Measurements from ENCODE around the gene G6PC2.
"Not testable (repeated sequence)": the region's sequence is repeated elsewhere in the genome, so short reads cannot be mapped to it uniquely, and the experiment has no call there.

The G6PC2 gene, protein sequence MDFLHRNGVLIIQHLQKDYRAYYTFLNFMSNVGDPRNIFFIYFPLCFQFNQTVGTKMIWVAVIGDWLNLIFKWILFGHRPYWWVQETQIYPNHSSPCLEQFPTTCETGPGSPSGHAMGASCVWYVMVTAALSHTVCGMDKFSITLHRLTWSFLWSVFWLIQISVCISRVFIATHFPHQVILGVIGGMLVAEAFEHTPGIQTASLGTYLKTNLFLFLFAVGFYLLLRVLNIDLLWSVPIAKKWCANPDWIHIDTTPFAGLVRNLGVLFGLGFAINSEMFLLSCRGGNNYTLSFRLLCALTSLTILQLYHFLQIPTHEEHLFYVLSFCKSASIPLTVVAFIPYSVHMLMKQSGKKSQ

DNA sequence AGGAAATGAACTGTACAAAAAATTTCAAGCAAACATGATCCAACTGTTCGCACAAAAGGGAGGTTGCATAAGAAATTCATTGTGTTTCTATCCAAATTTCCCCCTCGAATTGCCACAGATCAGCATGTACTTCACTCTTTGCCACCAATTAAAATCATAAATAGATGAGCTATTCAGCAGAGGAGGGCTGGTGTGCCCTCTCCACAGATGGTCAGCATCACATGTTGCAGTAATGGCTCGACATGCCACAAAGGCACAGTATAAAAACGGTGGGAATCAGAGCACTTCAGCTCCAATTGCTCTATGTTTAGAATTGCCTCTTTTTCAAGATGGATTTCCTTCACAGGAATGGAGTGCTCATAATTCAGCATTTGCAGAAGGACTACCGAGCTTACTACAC, at the start of gene G6PC2:
TSS of gene G6PC2 (plus strand) at position 289 of the 400 bp plus-strand sequence. CDS start at position 330, 41 bp downstream.
- H3K27ac ChIP-seq (ENCODE audit: low read depth, low read length), result no peak within 1 kb of the TSS
- no peaks in the 10 kb centered on the region for H3K36me3 ChIP-seq (ENCODE audit: insufficient read depth, low read length)
- H3K4me3 ChIP-seq (ENCODE audit: low read depth in 1 of 2, low read length in 2 of 2), result no peak within 1 kb of the TSS
- no peaks in the 10 kb centered on the region for H3K27me3 ChIP-seq (ENCODE audit: control insufficient read depth in 1 of 2, insufficient read depth in 2 of 2, low read length in 2 of 2)
- no peak within 1 kb of the TSS for H3K9ac ChIP-seq (ENCODE audit: low read length)
- no peaks in the 10 kb centered on the region for H3K4me1 ChIP-seq (ENCODE audit: insufficient read depth, low read length)
- H3K9me3 ChIP-seq (ENCODE audit: low read length), result no peaks in the 10 kb centered on the region

DNA sequence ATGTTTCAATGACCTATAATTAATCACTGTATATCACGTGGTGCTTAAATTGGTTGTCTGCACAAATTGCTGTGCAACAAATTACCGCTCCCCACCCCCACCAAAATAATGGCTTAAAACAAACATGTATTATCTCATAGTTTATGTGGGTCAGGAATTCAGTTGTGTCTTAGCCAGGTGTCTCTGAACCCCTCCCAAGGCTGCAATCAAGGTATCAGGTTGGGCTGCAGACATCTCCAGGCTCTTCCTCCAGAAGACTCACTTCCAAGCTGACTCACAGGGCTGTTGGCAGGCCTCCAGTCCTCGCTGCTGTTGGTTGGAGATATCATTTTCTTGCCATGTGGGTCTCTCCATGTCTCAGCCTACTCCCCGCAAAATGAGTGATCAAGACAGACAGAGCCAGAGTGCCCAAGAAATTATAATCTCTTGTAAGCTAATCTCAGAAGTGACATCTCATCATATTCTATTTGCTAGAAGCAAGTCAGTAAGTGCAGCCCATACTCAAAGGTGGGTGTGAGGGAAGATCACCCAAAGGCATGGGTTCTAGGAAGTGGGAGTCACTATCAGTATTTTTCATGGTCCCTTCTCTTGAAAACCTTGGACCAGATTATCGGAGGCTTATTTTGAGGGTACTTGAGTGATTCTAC, 49.3 kb upstream of the G6PC2 start:
- no peak overlapping the region for H3K27ac ChIP-seq (ENCODE audit: low read depth, low read length)
- H3K4me3 ChIP-seq (ENCODE audit: low read depth in 1 of 2, low read length in 2 of 2), result no peak overlapping the region
- H3K9me3 ChIP-seq (ENCODE audit: low read length), result no peaks in the 10 kb centered on the region
- no peaks in the 10 kb centered on the region for H3K36me3 ChIP-seq (ENCODE audit: insufficient read depth, low read length)
- H3K4me1 ChIP-seq (ENCODE audit: insufficient read depth, low read length), result no peaks in the 10 kb centered on the region
- H3K9ac ChIP-seq (ENCODE audit: low read length), result no peak overlapping the region
- no peaks in the 10 kb centered on the region for H3K27me3 ChIP-seq (ENCODE audit: control insufficient read depth in 1 of 2, insufficient read depth in 2 of 2, low read length in 2 of 2)

- no peaks in the 10 kb centered on the region for H3K4me1 ChIP-seq (ENCODE audit: insufficient read depth, low read length)
- no peaks in the 10 kb centered on the region for H3K9me3 ChIP-seq (ENCODE audit: low read length)
- no peak overlapping the region for H3K9ac ChIP-seq (ENCODE audit: low read length)
- H3K27ac ChIP-seq (ENCODE audit: low read depth, low read length), result no peak overlapping the region
- H3K36me3 ChIP-seq (ENCODE audit: insufficient read depth, low read length), result no peaks in the 10 kb centered on the region
- no peak overlapping the region for H3K4me3 ChIP-seq (ENCODE audit: low read depth in 1 of 2, low read length in 2 of 2)
- H3K27me3 ChIP-seq (ENCODE audit: control insufficient read depth in 1 of 2, insufficient read depth in 2 of 2, low read length in 2 of 2), result no peaks in the 10 kb centered on the region
These were observed 48.6 kb upstream of the G6PC2 start for GRCh38 chr2:168852481-168852880.

GRCh38 chr2:168853471-168853870, 47.6 kb upstream of the G6PC2 start:
- Histone ChIP-seq H3K9me3 (ENCODE audit: low read length) (no peaks in the 10 kb centered on the region), H3K27me3 (ENCODE audit: control insufficient read depth in 1 of 2, insufficient read depth in 2 of 2, low read length in 2 of 2) (no peaks in the 10 kb centered on the region), H3K4me1 (ENCODE audit: insufficient read depth, low read length) (no peaks in the 10 kb centered on the region), H3K4me3 (ENCODE audit: low read depth in 1 of 2, low read length in 2 of 2) (no peak overlapping the region), H3K36me3 (ENCODE audit: insufficient read depth, low read length) (no peaks in the 10 kb centered on the region), H3K9ac (ENCODE audit: low read length) (no peak overlapping the region), H3K27ac (ENCODE audit: low read depth, low read length) (no peak overlapping the region)

DNA sequence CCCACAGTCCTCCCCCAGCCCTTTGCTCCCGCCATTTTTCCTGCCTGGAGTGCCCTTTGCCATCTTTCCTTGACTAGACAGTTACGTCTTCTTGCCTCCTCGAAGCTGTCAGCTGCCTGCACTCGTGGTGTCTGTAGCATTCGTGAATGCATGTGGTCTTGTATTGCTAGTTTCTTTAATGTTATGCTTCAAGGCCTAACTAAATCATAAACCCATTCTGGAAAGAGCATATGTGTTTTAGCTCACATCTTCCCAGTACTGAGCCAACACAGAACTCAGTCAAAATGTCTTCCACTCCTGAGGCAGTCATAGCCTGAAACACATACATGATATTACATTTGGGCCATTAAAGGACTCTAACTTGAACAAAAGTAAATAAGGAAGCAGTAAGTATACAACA, 46.4 kb upstream of the G6PC2 start:
- Histone ChIP-seq H3K4me1 (ENCODE audit: insufficient read depth, low read length) (no peaks in the 10 kb centered on the region), H3K4me3 (ENCODE audit: low read depth in 1 of 2, low read length in 2 of 2) (no peak overlapping the region), H3K27ac (ENCODE audit: low read depth, low read length) (no peak overlapping the region), H3K36me3 (ENCODE audit: insufficient read depth, low read length) (no peaks in the 10 kb centered on the region), H3K9ac (ENCODE audit: low read length) (no peak overlapping the region), H3K9me3 (ENCODE audit: low read length) (no peaks in the 10 kb centered on the region), H3K27me3 (ENCODE audit: control insufficient read depth in 1 of 2, insufficient read depth in 2 of 2, low read length in 2 of 2) (no peaks in the 10 kb centered on the region)

- Histone ChIP-seq H3K9ac (ENCODE audit: low read length) (no peak overlapping the region), H3K4me1 (ENCODE audit: insufficient read depth, low read length) (no peaks in the 10 kb centered on the region), H3K9me3 (ENCODE audit: low read length) (no peaks in the 10 kb centered on the region), H3K36me3 (ENCODE audit: insufficient read depth, low read length) (no peaks in the 10 kb centered on the region), H3K27me3 (ENCODE audit: control insufficient read depth in 1 of 2, insufficient read depth in 2 of 2, low read length in 2 of 2) (no peaks in the 10 kb centered on the region), H3K4me3 (ENCODE audit: low read depth in 1 of 2, low read length in 2 of 2) (no peak overlapping the region), H3K27ac (ENCODE audit: low read depth, low read length) (no peak overlapping the region)
These were observed 45.5 kb upstream of the G6PC2 start for GRCh38 chr2:168855601-168856000.

DNA sequence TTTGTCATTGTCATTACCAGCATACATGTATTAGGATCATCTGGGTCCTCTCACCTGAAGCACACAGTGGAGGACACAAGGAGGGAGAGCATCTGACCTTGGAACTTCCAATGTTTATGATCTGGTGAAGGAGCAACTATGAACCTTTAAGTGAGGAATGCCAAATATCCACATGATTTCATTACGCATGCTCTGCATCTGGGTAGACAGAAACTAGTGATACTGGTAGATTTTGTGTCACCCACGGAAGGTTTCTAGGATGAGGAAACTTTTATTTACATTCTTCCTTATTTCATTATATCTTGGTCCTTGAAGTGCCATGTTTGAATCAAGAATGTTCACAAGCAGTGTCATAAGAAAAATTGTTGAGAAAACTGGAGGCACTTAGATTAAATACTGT, 42.9 kb upstream of the G6PC2 start:
- Histone ChIP-seq H3K4me3 (ENCODE audit: low read depth in 1 of 2, low read length in 2 of 2) (no peak overlapping the region), H3K36me3 (ENCODE audit: insufficient read depth, low read length) (no peaks in the 10 kb centered on the region), H3K9ac (ENCODE audit: low read length) (no peak overlapping the region), H3K27ac (ENCODE audit: low read depth, low read length) (no peak overlapping the region), H3K9me3 (ENCODE audit: low read length) (no peaks in the 10 kb centered on the region), H3K4me1 (ENCODE audit: insufficient read depth, low read length) (no peaks in the 10 kb centered on the region), H3K27me3 (ENCODE audit: control insufficient read depth in 1 of 2, insufficient read depth in 2 of 2, low read length in 2 of 2) (no peaks in the 10 kb centered on the region)

DNA sequence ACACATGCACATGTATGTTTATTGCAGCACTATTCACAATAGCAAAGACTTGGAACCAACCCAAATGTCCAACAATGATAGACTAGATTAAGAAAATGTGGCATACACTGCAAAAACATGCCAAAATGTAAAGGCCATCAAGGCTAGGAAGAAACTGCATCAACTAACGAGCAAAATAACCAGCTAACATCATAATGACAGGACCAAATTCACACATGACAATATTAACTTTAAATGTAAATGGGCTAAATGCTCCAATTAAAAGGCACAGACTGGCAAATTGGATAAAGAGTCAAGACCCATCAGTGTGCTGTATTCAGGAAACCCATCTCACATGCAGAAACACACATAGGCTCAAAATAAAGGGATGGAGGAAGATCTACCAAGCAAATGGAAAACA, 33.9 kb upstream of the G6PC2 start:
- not testable (repeated sequence) for H3K27ac ChIP-seq (ENCODE audit: low read depth, low read length); H3K9me3 ChIP-seq (ENCODE audit: low read length); H3K4me1 ChIP-seq (ENCODE audit: insufficient read depth, low read length); H3K9ac ChIP-seq (ENCODE audit: low read length); H3K27me3 ChIP-seq (ENCODE audit: control insufficient read depth in 1 of 2, insufficient read depth in 2 of 2, low read length in 2 of 2); H3K36me3 ChIP-seq (ENCODE audit: insufficient read depth, low read length); H3K4me3 ChIP-seq (ENCODE audit: low read depth in 1 of 2, low read length in 2 of 2)

DNA sequence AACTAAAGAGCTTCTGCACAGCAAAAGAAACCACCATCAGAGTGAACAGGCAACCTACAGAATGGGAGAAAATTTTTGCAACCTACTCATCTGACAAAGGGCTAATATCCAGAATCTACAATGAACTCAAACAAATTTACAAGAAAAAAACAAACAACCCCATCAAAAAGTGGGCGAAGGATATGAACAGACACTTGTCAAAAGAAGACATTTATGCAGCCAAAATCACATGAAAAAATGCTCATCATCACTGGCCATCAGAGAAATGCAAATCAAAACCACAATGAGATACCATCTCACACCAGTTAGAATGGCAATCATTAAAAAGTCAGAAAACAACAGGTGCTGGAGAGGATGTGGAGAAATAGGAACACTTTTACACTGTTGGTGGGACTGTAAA, 30.7 kb upstream of the G6PC2 start:
- not testable (repeated sequence) for H3K36me3 ChIP-seq (ENCODE audit: insufficient read depth, low read length); H3K27ac ChIP-seq (ENCODE audit: low read depth, low read length); H3K9me3 ChIP-seq (ENCODE audit: low read length); H3K27me3 ChIP-seq (ENCODE audit: control insufficient read depth in 1 of 2, insufficient read depth in 2 of 2, low read length in 2 of 2); H3K4me3 ChIP-seq (ENCODE audit: low read depth in 1 of 2, low read length in 2 of 2); H3K4me1 ChIP-seq (ENCODE audit: insufficient read depth, low read length); H3K9ac ChIP-seq (ENCODE audit: low read length)

DNA sequence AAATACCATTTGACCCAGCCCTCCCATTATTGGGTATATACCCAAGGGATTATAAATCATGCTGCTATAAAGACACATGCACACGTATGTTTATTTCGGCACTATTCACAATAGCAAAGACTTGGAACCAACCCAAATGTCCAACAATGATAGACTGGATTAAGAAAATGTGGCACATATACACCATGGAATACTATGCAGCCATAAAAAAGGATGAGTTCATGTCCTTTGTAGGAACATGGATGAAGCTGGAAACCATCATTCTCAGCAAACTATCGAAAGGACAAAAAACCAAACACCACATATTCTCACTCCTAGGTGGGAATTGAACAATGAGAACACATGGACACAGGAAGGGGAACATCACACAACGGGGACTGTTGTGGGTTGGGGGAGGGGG, 30.3 kb upstream of the G6PC2 start:
- not testable (repeated sequence) for H3K27me3 ChIP-seq (ENCODE audit: control insufficient read depth in 1 of 2, insufficient read depth in 2 of 2, low read length in 2 of 2); H3K9ac ChIP-seq (ENCODE audit: low read length)

DNA sequence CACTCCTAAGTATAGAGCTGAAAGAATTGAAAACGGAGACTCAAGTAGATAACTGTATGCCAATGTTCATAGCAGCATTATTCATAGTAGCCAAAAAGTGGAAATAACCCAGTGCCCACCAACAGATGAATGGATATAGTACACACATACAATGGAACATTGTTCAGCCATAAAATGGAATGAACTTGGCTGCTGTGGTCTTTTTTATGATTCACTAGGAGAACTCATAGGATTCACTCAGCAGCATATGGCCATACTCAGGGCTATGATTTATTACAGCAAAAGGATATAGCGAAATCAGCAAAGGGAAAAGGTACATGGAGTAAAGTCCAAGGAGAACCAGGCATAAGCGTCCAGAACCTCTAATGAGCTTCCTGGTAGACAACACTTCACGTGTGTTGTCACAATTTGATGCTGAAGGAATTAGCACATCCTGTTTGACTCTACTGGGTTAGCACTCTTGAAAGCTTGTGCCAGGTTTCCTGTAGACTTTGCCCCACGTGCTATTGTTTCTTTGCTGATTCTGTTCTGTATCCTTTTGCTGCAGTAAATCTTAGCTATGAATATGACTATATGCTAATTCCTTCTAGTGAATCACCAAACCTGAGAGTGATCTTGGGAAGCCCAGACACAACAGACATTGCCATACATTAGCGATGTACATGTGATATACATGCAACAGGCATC, 26.6 kb upstream of the G6PC2 start:
- Histone ChIP-seq H3K9me3 (ENCODE audit: low read length) (no peaks in the 10 kb centered on the region), H3K9ac (ENCODE audit: low read length) (no peak overlapping the region), H3K27ac (ENCODE audit: low read depth, low read length) (no peak overlapping the region), H3K36me3 (ENCODE audit: insufficient read depth, low read length) (no peaks in the 10 kb centered on the region), H3K27me3 (ENCODE audit: control insufficient read depth in 1 of 2, insufficient read depth in 2 of 2, low read length in 2 of 2) (no peaks in the 10 kb centered on the region), H3K4me3 (ENCODE audit: low read depth in 1 of 2, low read length in 2 of 2) (no peak overlapping the region), H3K4me1 (ENCODE audit: insufficient read depth, low read length) (no peaks in the 10 kb centered on the region)

More for the DNA sequence above, 30.3 kb upstream of the G6PC2 start:
- not testable (repeated sequence) for H3K27ac ChIP-seq (ENCODE audit: low read depth, low read length); H3K4me1 ChIP-seq (ENCODE audit: insufficient read depth, low read length); H3K4me3 ChIP-seq (ENCODE audit: low read depth in 1 of 2, low read length in 2 of 2); H3K36me3 ChIP-seq (ENCODE audit: insufficient read depth, low read length); H3K9me3 ChIP-seq (ENCODE audit: low read length)

All from muscle layer of colon (tissue), 2 donors.